ES-I3 (cell line): ENCODE results near the gene COPB2.
"Not testable (repeated sequence)": the region's sequence is repeated elsewhere in the genome, so short reads cannot be mapped to it uniquely, and the experiment has no call there.

ENCODE experiments used
- H3K36me3 ChIP-seq: 2 replicates; pipeline ENCODE4 v1.6.1; 2013; ENCODE audit warnings: mild to moderate bottlenecking, low read length, control low read depth, moderate library complexity; ENCODE audit not compliant: insufficient read depth
- H3K4me1 ChIP-seq: 2 replicates; pipeline ENCODE4 v1.6.1; 2013; ENCODE audit warnings: mild to moderate bottlenecking, control low read depth, low read length; ENCODE audit not compliant: insufficient read depth
- H3K9ac ChIP-seq: 2 replicates; pipeline ENCODE4 v1.6.1; 2013; ENCODE audit warnings: low read depth, mild to moderate bottlenecking, low read length, moderate library complexity
- H3K9me3 ChIP-seq: 2 replicates; pipeline ENCODE4 v1.6.1; 2013; ENCODE audit warnings: mild to moderate bottlenecking, low read length, moderate library complexity; ENCODE audit not compliant: control insufficient read depth, insufficient read depth

The COPB2 gene

DNA sequence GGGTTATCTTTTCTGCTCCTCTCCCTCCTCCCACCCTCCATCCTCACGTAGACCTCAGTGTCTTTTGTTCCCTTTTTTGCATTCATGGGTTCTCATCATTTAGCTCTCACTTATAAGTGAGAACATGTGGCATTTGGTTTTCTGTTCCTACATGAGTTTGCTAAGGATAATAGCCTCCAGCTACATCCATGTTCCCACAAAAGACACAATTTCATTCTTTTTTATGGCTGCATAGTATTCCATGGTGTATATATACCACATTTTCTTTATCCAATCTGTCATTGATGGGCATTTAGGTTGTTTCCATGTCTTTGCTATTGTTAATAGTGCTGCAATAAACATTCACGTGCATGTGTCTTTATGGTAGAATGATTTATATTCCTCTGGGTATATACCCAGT lies 11.7 kb upstream of the COPB2 start:
- H3K36me3 ChIP-seq, H3K4me1 ChIP-seq, H3K9ac ChIP-seq, H3K9me3 ChIP-seq: not testable (repeated sequence)

DNA sequence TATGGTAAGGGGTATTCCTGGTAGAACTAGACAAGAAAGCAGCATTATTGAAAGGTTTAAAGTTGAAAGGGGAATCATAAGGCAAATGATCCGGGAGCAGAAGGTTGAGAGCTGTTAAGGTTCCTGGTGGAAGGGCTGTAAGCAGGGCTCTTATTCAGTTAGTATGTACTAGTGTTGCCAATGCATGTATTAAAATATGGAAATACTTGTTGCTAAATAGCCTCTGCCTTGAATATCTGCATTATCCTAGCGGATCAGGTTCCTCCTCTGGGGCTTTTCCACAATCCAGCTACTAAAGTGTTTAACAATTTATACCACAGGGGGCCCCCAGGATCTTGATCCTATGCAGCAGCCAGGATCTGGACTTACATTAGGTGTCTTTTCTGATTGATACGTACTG lies 7.3 kb upstream of the COPB2 start:
- Histone ChIP-seq H3K9ac (no peak overlapping the region), H3K36me3 (no peaks in the 10 kb centered on the region), H3K9me3 (no peaks in the 10 kb centered on the region), H3K4me1 (no peaks in the 10 kb centered on the region)

GRCh38 chr3:139394116-139394515 lies 4.7 kb upstream of the COPB2 start:
- Histone ChIP-seq H3K9me3 (no peaks in the 10 kb centered on the region), H3K4me1 (no peaks in the 10 kb centered on the region), H3K36me3 (no peaks in the 10 kb centered on the region), H3K9ac (no peak overlapping the region)

DNA sequence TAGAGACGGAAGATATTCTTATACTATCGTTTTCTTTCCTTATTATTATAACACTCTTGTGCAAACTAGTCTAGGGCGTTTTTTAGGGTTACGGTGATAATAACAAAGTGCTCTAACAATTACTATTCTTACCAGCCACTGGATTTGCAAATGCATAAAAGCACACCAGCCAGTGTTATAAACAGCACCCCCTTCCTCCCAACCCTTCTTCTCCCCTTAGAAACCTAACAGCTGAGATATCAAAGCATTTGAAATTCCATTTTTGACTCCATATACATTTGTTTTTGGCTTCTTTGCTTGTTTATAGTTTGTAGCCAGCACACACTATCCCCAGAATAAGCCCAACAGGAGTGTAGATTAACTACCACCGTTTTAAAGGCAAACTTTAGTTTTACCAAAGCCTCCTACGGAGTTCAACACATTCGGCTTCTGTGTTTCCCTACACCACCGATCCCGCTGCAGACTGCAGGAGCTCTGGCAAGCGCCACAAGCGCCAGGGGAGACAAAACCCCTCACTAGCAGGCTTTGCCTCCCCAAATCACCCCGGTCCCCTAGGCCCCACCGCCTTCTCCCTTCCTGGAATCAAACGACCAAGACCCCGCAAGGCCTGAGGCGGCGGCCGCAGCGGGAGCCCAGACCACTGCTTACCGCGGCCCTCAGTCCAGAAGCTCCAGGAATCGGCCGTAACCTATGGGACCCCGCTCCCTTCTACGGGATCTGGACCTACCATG lies 461 bp downstream of the COPB2 start:
- Histone ChIP-seq H3K9me3 (no peaks in the 10 kb centered on the region), H3K9ac (peak overlapping the region; percentile 97), H3K36me3 (no peaks in the 10 kb centered on the region), H3K4me1 (no peaks in the 10 kb centered on the region; the same call in 1 of the 2 replicates)

DNA sequence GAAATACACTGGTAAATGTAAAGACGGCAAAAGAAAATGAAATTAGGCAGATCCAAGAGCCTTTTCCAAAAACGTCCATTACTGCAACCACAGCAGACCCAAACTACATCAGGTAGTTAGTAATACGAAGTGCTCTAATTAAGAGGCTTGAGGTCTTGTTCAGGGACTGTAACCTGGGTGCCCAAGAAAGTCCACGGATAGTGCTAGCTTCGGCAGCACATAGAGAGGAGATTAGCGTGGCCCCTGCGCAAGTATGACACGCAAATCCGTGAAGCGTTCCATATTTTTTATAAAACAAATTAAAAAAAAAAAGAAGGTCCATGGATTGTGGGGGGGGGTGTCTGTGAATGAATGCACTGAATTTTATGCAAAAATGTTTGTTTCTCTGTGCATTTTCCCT lies 1.4 kb downstream of the COPB2 start:
- Histone ChIP-seq H3K9me3 (no peaks in the 10 kb centered on the region), H3K36me3 (no peaks in the 10 kb centered on the region), H3K4me1 (no peaks in the 10 kb centered on the region; the same call in 1 of the 2 replicates), H3K9ac (peak overlapping the region; percentile 0; the same call in 1 of the 2 replicates)

- not testable (repeated sequence) for H3K9ac ChIP-seq, H3K4me1 ChIP-seq, H3K9me3 ChIP-seq, H3K36me3 ChIP-seq
Measured at GRCh38 chr3:139382291-139382690, 7.2 kb downstream of the COPB2 start.

DNA sequence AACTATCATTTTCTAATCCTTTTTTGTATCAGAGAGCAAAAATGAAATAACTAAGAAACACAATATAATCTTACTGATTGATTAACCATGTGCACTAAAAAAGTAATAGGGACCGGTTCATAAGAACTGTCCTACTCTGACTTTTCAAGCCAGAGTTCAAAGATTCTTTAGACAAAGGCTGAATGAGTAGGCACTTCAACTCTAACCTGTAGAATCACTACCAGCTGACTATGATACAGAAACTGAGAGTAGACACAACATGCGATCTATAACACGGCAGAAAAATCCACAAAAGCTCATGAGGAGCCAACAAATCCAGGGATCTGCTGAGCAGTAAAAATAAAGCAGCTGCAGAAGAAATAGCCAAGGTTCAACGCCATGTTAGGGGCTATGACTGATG lies 8.9 kb downstream of the COPB2 start:
- Histone ChIP-seq H3K9me3 (no peaks in the 10 kb centered on the region), H3K4me1 (no peaks in the 10 kb centered on the region), H3K9ac (no peak overlapping the region), H3K36me3 (peaks cover 6% of the 10 kb centered on the region)

DNA sequence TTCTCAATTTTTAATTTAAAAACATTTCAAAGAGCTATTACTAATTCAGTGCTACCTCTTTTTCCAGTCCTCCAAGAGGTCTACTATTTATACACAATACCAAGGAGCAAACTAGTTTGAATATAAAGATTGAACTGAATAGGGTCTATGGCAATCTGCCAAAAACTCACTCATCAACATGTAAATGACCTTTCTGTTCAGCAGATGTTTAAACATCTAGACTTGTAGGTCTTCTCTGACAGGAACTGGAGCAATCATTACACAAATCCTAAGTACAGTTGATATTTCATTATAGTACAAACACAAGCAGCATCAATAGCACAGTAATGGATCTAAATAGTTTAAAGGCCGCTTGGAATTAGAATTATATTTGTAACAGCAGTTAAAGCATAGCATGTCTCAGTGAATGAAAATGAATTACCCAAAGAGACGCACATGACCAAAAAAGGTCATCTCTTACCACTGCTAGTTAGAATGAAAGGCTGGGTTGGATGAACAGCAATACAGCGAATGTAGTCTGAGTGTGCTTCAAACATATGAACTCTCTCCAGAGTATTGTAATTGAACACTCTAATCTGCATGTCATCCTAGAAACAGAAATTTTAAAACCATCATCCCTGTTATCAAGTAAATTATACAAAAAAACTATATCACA lies 10.7 kb downstream of the COPB2 start:
- Histone ChIP-seq H3K4me1 (no peaks in the 10 kb centered on the region), H3K9me3 (no peaks in the 10 kb centered on the region), H3K36me3 (peaks cover 13% of the 10 kb centered on the region), H3K9ac (no peak overlapping the region)

DNA sequence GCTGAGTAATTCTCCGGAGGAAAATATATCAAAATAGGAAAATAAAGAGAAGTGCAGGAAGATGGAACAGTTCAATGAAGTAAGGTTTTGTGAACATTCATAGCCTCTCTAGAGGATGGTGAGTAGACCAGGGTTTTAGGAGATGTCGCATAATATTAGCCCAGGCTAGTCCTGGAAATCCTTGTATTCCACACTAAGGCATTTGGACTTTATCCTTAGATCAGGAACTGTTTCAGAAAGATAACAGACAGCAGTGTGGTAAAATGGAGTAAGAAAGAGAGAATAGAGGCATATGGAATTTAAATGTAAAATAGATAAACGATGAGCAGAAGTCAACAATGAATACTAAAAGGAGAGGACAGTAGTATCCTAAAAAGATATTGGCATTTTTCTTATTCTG lies 12.1 kb downstream of the COPB2 start:
- Histone ChIP-seq H3K9ac (no peak overlapping the region), H3K36me3 (peaks cover 25% of the 10 kb centered on the region), H3K4me1 (no peaks in the 10 kb centered on the region), H3K9me3 (no peaks in the 10 kb centered on the region)

GRCh38 chr3:139374099-139374498 lies 15.3 kb downstream of the COPB2 start:
- peaks cover 39% of the 10 kb centered on the region for H3K36me3 ChIP-seq

GRCh38 chr3:139364549-139364948 lies 24.9 kb downstream of the COPB2 start:
- Histone ChIP-seq H3K36me3 (peaks cover 25% of the 10 kb centered on the region), H3K4me1 (no peaks in the 10 kb centered on the region), H3K9me3 (no peaks in the 10 kb centered on the region), H3K9ac (no peak overlapping the region)

More at GRCh38 chr3:139374099-139374498, 15.3 kb downstream of the COPB2 start:
- Histone ChIP-seq H3K4me1 (no peaks in the 10 kb centered on the region), H3K9me3 (no peaks in the 10 kb centered on the region), H3K9ac (no peak overlapping the region)

- Histone ChIP-seq H3K4me1 (no peaks in the 10 kb centered on the region), H3K9me3 (no peaks in the 10 kb centered on the region), H3K9ac (no peak overlapping the region), H3K36me3 (peaks cover 15% of the 10 kb centered on the region)
Measured at GRCh38 chr3:139361276-139361675, 28.2 kb downstream of the COPB2 start.

- no peaks in the 10 kb centered on the region for H3K4me1 ChIP-seq
- no peak overlapping the region for H3K9ac ChIP-seq
- no peaks in the 10 kb centered on the region for H3K9me3 ChIP-seq
- H3K36me3 ChIP-seq, result peaks cover 20% of the 10 kb centered on the region
Measured at GRCh38 chr3:139358841-139359562, 30.4 kb downstream of the COPB2 start.

- Histone ChIP-seq H3K9me3 (no peaks in the 10 kb centered on the region), H3K9ac (no peak overlapping the region), H3K36me3 (peaks cover 20% of the 10 kb centered on the region)
Measured at GRCh38 chr3:139357899-139358298, 31.5 kb downstream of the COPB2 start.

GRCh38 chr3:139355891-139356290 lies 33.6 kb downstream of the COPB2 start:
- H3K9ac ChIP-seq, result no peak overlapping the region
- H3K4me1 ChIP-seq, result no peaks in the 10 kb centered on the region
- no peaks in the 10 kb centered on the region for H3K9me3 ChIP-seq
- peaks cover 20% of the 10 kb centered on the region for H3K36me3 ChIP-seq

More at GRCh38 chr3:139357899-139358298, 31.5 kb downstream of the COPB2 start:
- no peaks in the 10 kb centered on the region for H3K4me1 ChIP-seq
